Bronchial epithelial cell (primary cell): ENCODE results near the gene TUBA8. TPM values are rescaled to one million over a fixed set of nuclear protein-coding genes. Genes with fewer than 3 reads are reported as not detected.
"Not testable (repeated sequence)": the region's sequence is repeated elsewhere in the genome, so short reads cannot be mapped to it uniquely, and the experiment has no call there.

Source experiments
- DNase-seq: peaks from one replicate; pipeline ENCODE4 v3.0.0-alpha.2; 2010; ENCODE audit warnings: low read depth
- FAIRE-seq: peaks from 2 replicates; lab custom pipeline; 2011; peaks lifted over from hg19 to GRCh38; lab: Jason Lieb, UNC
- H3K27me3 ChIP-seq: 2 replicates; pipeline ENCODE4 v1.5.1; 2011; ENCODE audit warnings: low read length; ENCODE audit not compliant: control insufficient read depth, insufficient read depth
- H3K36me3 ChIP-seq: 2 replicates; pipeline ENCODE4 v1.5.1; 2011; ENCODE audit warnings: low read length; ENCODE audit not compliant: control insufficient read depth, insufficient read depth
- H3K4me3 ChIP-seq: 2 replicates; pipeline ENCODE4 v1.5.1; 2011; ENCODE audit warnings: mild to moderate bottlenecking, low read depth, low read length, control low read depth
- total RNA-seq: library from RNA; depleted of rRNA; stranded (reverse); fragments of >200 nt; gene quantifications from 2 replicates; pipeline ENCODE4 v1.2.1, GENCODE V29; 2014
- TF ChIP-seq, protein P1 (sequence below): IDR thresholded peaks from 2 replicates; pipeline ENCODE4 v1.5.1; 2011; ENCODE audit warnings: mild to moderate bottlenecking, moderate library complexity, low read length, control low read depth, inconsistent platforms; ENCODE audit not compliant: insufficient read depth, severe bottlenecking

The TUBA8 gene
- total RNA-seq, 1 donor from 2014 or later: 0.26 TPM

DNA sequence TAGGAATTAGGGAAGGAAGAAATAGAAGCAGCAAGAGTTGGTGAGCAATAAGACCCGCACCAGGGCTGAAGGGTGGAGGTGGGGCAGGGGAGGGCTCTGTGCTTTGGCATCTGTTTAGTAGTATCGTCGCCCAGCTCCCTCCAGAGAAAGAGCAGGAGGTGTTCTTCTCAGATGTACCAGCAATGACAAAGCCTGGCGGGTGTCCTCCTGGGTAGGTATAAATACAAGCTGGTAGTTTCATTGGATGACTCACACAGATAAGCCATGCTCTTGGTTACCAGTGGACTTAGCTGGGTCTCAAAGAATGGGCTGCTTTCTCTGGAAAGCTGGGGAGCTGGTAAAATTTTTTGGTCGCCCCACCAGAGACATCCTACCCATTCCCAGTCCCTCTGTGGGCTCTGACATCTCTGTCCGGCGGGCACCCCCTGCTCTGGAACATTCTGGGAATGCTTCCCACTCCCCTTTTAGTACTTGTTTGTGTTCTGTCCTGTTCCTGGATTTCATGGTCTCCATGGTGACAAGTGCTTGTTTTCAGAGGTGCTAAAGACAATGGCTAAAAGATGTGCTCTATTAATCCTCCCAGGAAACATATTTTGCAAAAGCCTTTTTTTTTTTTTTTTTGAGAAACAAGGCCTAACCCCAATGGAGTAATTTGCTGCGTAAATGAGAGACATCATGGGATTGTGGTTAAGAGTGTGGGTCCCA lies 15.4 kb upstream of the TUBA8 start:
- Histone ChIP-seq H3K27me3 (no peaks in the 10 kb centered on the region), H3K36me3 (peaks cover 1% of the 10 kb centered on the region), H3K4me3 (no peak overlapping the region)
- TF ChIP-seq, protein P1, sequence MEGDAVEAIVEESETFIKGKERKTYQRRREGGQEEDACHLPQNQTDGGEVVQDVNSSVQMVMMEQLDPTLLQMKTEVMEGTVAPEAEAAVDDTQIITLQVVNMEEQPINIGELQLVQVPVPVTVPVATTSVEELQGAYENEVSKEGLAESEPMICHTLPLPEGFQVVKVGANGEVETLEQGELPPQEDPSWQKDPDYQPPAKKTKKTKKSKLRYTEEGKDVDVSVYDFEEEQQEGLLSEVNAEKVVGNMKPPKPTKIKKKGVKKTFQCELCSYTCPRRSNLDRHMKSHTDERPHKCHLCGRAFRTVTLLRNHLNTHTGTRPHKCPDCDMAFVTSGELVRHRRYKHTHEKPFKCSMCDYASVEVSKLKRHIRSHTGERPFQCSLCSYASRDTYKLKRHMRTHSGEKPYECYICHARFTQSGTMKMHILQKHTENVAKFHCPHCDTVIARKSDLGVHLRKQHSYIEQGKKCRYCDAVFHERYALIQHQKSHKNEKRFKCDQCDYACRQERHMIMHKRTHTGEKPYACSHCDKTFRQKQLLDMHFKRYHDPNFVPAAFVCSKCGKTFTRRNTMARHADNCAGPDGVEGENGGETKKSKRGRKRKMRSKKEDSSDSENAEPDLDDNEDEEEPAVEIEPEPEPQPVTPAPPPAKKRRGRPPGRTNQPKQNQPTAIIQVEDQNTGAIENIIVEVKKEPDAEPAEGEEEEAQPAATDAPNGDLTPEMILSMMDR: no peak
- no peak for DNase-seq
- FAIRE-seq: no peak

DNA sequence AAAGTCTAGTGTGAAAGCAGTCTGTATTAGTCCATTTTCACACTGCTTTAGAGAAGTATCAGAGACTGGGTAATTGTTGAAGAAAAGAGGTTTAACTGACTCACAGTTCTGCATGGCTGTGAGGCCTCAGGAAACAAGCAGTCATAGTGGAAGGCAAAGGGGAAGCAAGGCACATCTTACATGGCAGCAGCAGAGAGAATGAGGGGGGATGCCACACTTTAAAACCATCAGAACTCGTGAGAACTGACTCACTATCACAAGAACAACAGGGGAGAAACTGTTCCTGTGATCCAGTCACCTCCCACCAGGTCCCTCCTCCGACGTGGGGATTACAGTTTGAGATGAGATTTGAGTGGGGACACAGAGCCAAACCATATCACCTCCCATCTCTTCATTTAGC lies 13.8 kb upstream of the TUBA8 start:
- no peak overlapping the region for H3K4me3 ChIP-seq
- TF ChIP-seq, protein P1: no peak
- H3K36me3 ChIP-seq: peaks cover under 1% of the 10 kb centered on the region
- no peaks in the 10 kb centered on the region for H3K27me3 ChIP-seq
- no peak for DNase-seq
- no peak for FAIRE-seq

DNA sequence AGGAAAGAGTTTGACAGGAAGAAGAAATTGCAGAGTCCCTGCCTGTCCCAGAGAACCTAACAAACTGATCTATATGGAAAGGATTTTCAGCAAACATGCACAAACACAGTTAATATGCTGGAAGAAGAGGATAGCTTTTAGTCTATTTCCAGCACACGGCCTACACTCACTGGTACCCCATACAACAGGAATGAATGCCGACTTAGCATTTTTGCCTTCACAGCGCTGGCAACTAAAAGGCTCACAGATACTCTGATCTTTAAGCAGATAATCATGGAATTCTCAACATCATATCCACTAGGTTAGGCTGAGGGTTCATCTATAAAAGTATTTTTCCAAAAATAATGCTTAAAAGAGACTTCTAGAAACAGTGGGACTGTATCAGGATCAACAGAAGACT lies 9.8 kb upstream of the TUBA8 start:
- FAIRE-seq (no peak), DNase-seq (no peak)
- Histone ChIP-seq H3K4me3 (no peak overlapping the region), H3K27me3 (no peaks in the 10 kb centered on the region), H3K36me3 (no peaks in the 10 kb centered on the region)
- TF ChIP-seq, protein P1: no peak

DNA sequence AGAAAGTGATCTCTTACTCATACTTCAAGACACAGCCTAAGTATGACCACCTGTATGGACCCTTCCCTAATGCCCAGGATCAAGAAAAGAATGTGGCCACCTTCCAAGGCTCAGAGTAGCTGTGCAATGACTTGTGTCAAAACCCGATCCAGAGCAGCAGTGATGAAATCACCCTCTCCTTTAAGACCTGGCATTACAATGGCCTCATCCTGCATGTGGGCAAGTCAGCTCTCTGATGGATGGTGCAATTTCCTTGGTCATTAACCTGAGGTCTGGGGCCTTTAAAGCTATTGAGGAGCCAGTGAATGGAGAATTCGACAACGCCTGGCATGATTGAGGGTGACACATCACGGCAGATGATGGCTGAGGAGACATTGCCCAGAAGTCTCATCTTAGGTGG lies 9.1 kb upstream of the TUBA8 start:
- TF ChIP-seq, protein P1: no peak
- no peaks in the 10 kb centered on the region for H3K36me3 ChIP-seq
- no peak overlapping the region for H3K4me3 ChIP-seq
- DNase-seq: no peak
- FAIRE-seq: no peak
- no peaks in the 10 kb centered on the region for H3K27me3 ChIP-seq

DNA sequence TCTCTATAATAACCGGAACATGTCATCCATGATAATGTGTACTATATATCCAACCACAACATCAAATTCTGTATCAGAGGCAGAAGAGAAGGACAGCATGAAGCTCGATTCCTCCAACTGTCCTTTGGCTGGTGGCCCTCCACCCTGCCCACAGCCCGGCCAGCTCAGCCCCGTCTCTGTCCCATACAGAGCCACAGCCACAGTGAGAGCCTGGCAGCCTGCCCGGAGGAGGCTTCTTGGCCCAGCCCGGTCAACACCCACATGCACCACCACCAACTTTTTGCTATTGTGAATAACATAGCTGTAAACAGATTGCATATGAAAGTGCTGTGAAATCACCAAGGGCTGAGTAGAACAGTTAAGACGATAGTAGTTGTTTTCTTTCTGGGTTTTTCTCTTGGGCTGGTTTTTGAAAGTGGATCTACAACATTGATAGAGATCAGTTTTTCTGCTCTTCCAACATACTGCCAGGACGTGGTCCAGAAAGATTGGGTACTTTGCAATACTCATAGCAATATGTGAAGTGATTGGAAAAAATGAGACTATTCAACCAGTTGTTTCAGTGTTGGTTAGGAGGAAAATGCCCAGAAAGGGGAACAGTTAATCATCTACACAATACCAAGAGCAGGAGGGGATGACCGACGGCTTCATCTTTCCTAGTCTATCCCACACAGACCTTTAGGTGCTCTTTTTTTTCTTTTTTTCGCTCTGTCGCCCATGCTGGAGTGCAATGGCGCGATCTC lies 6.9 kb upstream of the TUBA8 start:
- FAIRE-seq (no peak), DNase-seq (no peak)
- Histone ChIP-seq H3K4me3 (no peak overlapping the region), H3K27me3 (no peaks in the 10 kb centered on the region), H3K36me3 (no peaks in the 10 kb centered on the region)
- TF ChIP-seq, protein P1: no peak

DNA sequence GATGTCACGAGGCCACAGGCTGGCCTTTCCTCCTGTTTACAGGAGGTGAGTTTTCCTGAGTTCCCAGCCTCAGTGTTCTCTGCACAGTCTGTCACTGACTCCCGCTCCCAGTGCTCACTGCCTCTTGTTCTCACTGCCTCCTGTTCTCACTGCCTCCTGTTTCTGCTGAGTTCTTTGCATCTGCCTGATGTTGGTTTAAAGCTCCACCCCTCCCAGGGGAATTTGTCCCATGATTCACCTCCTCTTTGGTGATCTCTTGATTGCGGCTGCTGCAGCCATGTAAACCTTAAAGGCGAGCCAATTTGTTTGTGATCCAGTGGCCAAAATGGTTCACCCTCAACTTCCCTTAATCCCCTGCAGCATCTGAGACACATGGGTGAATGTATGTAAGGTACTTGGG lies 6.0 kb upstream of the TUBA8 start:
- FAIRE-seq (no peak), DNase-seq (no peak)
- H3K27me3 ChIP-seq: no peaks in the 10 kb centered on the region
- no peaks in the 10 kb centered on the region for H3K36me3 ChIP-seq
- H3K4me3 ChIP-seq: no peak overlapping the region
- TF ChIP-seq, protein P1: no peak

DNA sequence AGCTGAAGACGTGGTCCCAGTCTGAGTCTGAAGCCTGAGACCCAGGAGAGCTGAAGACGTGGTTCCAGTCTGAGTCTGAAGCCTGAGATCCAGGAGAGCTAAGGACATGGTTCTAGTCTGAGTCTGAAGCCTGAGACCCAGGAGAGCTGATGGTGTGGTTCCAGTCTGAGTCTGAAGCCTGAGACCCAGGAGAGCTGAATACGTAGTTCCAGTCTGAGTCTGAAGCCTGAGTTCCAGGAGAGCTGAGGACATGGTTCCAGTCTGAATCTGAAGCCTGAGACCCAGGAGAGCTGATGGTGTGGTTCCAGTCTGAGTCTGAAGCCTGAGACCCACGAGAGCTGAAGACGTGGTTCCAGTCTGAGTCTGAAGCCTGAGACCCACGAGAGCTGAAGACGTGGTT lies 4.6 kb upstream of the TUBA8 start:
- H3K4me3 ChIP-seq, FAIRE-seq, DNase-seq: not testable (repeated sequence)

DNA sequence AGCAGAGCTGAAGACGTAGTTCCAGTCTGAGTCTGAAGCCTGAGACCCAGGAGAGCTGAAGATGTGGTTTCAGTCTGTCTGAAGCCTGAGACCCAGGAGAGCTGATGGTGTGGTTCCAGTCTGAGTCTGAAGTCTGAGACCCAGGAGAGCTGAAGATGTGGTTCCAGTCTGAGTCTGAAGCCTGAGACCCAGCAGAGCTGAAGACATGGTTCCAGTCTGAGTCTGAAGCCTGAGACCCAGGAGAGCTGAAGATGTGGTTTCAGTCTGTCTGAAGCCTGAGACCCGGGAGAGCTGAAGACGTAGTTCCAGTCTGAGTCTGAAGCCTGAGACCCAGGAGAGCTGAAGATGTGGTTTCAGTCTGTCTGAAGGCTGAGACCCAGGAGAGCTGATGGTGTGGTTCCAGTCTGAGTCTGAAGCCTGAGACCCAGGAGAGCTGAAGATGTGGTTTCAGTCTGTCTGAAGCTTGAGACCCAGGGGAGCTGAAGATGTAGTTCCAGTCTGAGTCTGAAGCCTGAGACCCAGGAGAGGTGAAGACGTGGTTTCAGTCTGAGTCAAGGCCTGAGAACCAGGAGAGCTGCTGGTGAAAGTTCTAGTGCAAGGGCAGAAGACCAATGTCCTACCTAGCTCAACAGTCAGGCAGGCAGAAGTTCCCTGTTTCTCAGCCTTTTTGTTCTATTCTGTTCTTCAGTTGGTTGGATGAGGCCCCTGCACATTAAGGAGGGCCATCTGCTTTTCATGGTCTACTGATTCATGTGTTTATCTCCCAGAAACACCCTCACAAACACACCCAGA lies 3.9 kb upstream of the TUBA8 start:
- H3K4me3 ChIP-seq, FAIRE-seq, H3K36me3 ChIP-seq, DNase-seq, H3K27me3 ChIP-seq: not testable (repeated sequence)

More for the DNA sequence above, 4.6 kb upstream of the TUBA8 start:
- not testable (repeated sequence) for H3K36me3 ChIP-seq, H3K27me3 ChIP-seq
